Measurements from ENCODE around the gene NANS.
A peak's percentile ranks its signal among the peaks of the same experiment; 100 is the strongest.
"Not testable (repeated sequence)": the region's sequence is repeated elsewhere in the genome, so short reads cannot be mapped to it uniquely, and the experiment has no call there.

Gene NANS

GRCh38 chr9:98056269-98057137, at the start of gene NANS:
Gene NANS (plus strand): TSS chr9:98056732. CDS start chr9:98056809, 77 bp downstream.
- DNase-seq (ENCODE audit: low read depth), result peak; percentile 69

GRCh38 chr9:98007251-98007928, 49.1 kb upstream of the NANS start:
- DNase-seq (ENCODE audit: low read depth), result no peak

GRCh38 chr9:98008764-98009163, 47.8 kb upstream of the NANS start:
- no peak for DNase-seq (ENCODE audit: low read depth)

GRCh38 chr9:98009437-98009836, 47.1 kb upstream of the NANS start:
- no peak for DNase-seq (ENCODE audit: low read depth)

GRCh38 chr9:98009936-98010335, 46.6 kb upstream of the NANS start:
- no peak for DNase-seq (ENCODE audit: low read depth)

GRCh38 chr9:98010445-98010844, 46.1 kb upstream of the NANS start:
- no peak for DNase-seq (ENCODE audit: low read depth)

GRCh38 chr9:98011122-98011521, 45.4 kb upstream of the NANS start:
- DNase-seq (ENCODE audit: low read depth), result no peak

- DNase-seq (ENCODE audit: low read depth), result no peak
Observed at GRCh38 chr9:98016137-98016680, 40.3 kb upstream of the NANS start.

- no peak for DNase-seq (ENCODE audit: low read depth)
Observed at GRCh38 chr9:98017306-98017705, 39.2 kb upstream of the NANS start.

GRCh38 chr9:98018347-98018746, 38.2 kb upstream of the NANS start:
- DNase-seq (ENCODE audit: low read depth), result no peak

GRCh38 chr9:98019098-98019497, 37.4 kb upstream of the NANS start:
- DNase-seq (ENCODE audit: low read depth), result no peak

GRCh38 chr9:98019869-98020268, 36.7 kb upstream of the NANS start:
- not testable (repeated sequence) for DNase-seq (ENCODE audit: low read depth)

GRCh38 chr9:98020476-98021145, 35.9 kb upstream of the NANS start:
- no peak for DNase-seq (ENCODE audit: low read depth)

GRCh38 chr9:98021306-98022040, 35.1 kb upstream of the NANS start:
- no peak for DNase-seq (ENCODE audit: low read depth)

GRCh38 chr9:98022447-98022846, 34.1 kb upstream of the NANS start:
- no peak for DNase-seq (ENCODE audit: low read depth)

GRCh38 chr9:98024702-98025101, 31.8 kb upstream of the NANS start:
- DNase-seq (ENCODE audit: low read depth), result no peak

GRCh38 chr9:98031169-98031568, 25.4 kb upstream of the NANS start:
- DNase-seq (ENCODE audit: low read depth), result no peak

GRCh38 chr9:98031935-98032334, 24.6 kb upstream of the NANS start:
- DNase-seq (ENCODE audit: low read depth), result peak; percentile 14

GRCh38 chr9:98034593-98035546, 21.7 kb upstream of the NANS start:
- peak; percentile 17 for DNase-seq (ENCODE audit: low read depth)

- DNase-seq (ENCODE audit: low read depth), result no peak
Observed at GRCh38 chr9:98037357-98037756, 19.2 kb upstream of the NANS start.

GRCh38 chr9:98038958-98039357, 17.6 kb upstream of the NANS start:
- no peak for DNase-seq (ENCODE audit: low read depth)

Measured in GM04503 (cell line).